ENCODE results near the gene SENP3.
A peak's percentile ranks its signal among the peaks of the same experiment; 100 is the strongest.

GRCh38 chr17:7586673-7587419, 25.1 kb downstream of the SENP3 start:
- TF ChIP-seq EHF (CRISPR knock-in tag; IDR thresholded peaks at IDR 0.05) = no peak
- TF ChIP-seq ELK1 (IDR thresholded peaks at IDR 0.05; ENCODE audit: low read depth, low read length) = no peak
- TF ChIP-seq, protein P1, sequence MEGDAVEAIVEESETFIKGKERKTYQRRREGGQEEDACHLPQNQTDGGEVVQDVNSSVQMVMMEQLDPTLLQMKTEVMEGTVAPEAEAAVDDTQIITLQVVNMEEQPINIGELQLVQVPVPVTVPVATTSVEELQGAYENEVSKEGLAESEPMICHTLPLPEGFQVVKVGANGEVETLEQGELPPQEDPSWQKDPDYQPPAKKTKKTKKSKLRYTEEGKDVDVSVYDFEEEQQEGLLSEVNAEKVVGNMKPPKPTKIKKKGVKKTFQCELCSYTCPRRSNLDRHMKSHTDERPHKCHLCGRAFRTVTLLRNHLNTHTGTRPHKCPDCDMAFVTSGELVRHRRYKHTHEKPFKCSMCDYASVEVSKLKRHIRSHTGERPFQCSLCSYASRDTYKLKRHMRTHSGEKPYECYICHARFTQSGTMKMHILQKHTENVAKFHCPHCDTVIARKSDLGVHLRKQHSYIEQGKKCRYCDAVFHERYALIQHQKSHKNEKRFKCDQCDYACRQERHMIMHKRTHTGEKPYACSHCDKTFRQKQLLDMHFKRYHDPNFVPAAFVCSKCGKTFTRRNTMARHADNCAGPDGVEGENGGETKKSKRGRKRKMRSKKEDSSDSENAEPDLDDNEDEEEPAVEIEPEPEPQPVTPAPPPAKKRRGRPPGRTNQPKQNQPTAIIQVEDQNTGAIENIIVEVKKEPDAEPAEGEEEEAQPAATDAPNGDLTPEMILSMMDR (IDR thresholded peaks at IDR 0.05) = peak; percentile 73

Data from A549 (cell line).